WTC11 (cell line): ENCODE results near the gene MGAT4D.

ENCODE experiments used
- ATF2 ChIP-seq: sonication (generic); formaldehyde crosslinking; IDR thresholded peaks from 2 replicates; pipeline ENCODE4 v1.8.1; 2022; ENCODE audit warnings: low read depth, missing genetic modification reagents, borderline replicate concordance
- CTCF ChIP-seq: fragments of 200-600 bp; IDR thresholded peaks from 2 replicates; pipeline ENCODE4 v1.8.0; 2022; ENCODE audit warnings: antibody characterized with exemption
- USF2 ChIP-seq: sonication (generic); formaldehyde crosslinking; IDR thresholded peaks from 2 replicates; pipeline ENCODE4 v1.8.1; 2023; ENCODE audit warnings: mild to moderate bottlenecking, missing genetic modification reagents, moderate library complexity

GRCh38 chr4:140499391-140499790 is 1.3 kb upstream of the MGAT4D start:
- TF ChIP-seq CTCF = no peak
- no peak for TF ChIP-seq ATF2
- no peak for TF ChIP-seq USF2 (CRISPR knock-in tag)
